Natural killer cell treated with Interleukin-12 subunit alpha and Interleukin-12 subunit beta and Interleukin-15 and Interleukin-18, amount 100 ng/mL, for 72 hours (primary cell): ENCODE data around the gene SLPI. TPM values are rescaled to one million over a fixed set of nuclear protein-coding genes. Genes with fewer than 3 reads are reported as not detected.

Experiments
- ATAC-seq, 2 donors: fragments of 150-1000 bp; cut with Tn5 transposase in 1 of 2; sonication (Bioruptor Pico), chemical (Tn5 transposase) in 1 of 2; 2 replicates each; pipeline ENCODE4 v1.10.0; 2021
- DNase-seq: peaks from one replicate; pipeline ENCODE4 v3.0.0; 2022; ENCODE audit warnings: low spot score
- H3K27ac Mint-ChIP-seq, 2 donors: 1 replicate in 1 of 2; 2 replicates in 1 of 2; pipeline ENCODE4 v1.8.0; 2022; ENCODE audit warnings: mixed read lengths in 2 of 2, mild to moderate bottlenecking in 1 of 2, moderate library complexity in 1 of 2
- H3K27me3 Mint-ChIP-seq, 2 donors: 1 replicate in 1 of 2; 2 replicates in 1 of 2; pipeline ENCODE4 v1.8.0; 2022; ENCODE audit warnings: mixed read lengths in 2 of 2
- H3K36me3 Mint-ChIP-seq: one replicate; pipeline ENCODE4 v1.8.0; 2022; ENCODE audit warnings: mixed read lengths
- H3K4me1 Mint-ChIP-seq, 2 donors: 1 replicate in 1 of 2; 2 replicates in 1 of 2; pipeline ENCODE4 v1.8.0; 2022; ENCODE audit warnings: low read depth in 2 of 2, mixed read lengths in 2 of 2, mild to moderate bottlenecking in 1 of 2
- H3K4me3 Mint-ChIP-seq: one replicate; pipeline ENCODE4 v1.8.0; 2022; ENCODE audit warnings: mixed read lengths
- H3K9me3 Mint-ChIP-seq: 2 replicates; pipeline ENCODE4 v1.8.0; 2022; ENCODE audit warnings: mixed read lengths
- total RNA-seq, 2 donors: library from RNA; stranded (reverse); gene quantifications; one replicate each; pipeline ENCODE4 v1.2.3, GENCODE V29; 2022

Gene SLPI
- total RNA-seq, 2 donors from 2014 or later, result 7.2 TPM; not detected in 1

GRCh38 chr20:45221076-45221475, 33.3 kb downstream of the SLPI start, which contains the start of gene SEMG2:
TSS of gene SEMG2 (plus strand) at chr20:45221373. CDS start at chr20:45221390, 17 bp downstream.
- no peak within 1 kb of the TSS for H3K4me3 Mint-ChIP-seq
- ATAC-seq, result no peak
- H3K9me3 Mint-ChIP-seq, result no peaks in the 10 kb centered on the region
- DNase-seq, result no peak
- peaks cover 27 to 50% of the 10 kb centered on the region in 2 donors for H3K27me3 Mint-ChIP-seq
- no peaks in the 10 kb centered on the region for H3K4me1 Mint-ChIP-seq
- H3K36me3 Mint-ChIP-seq, result no peaks in the 10 kb centered on the region
- no peak within 1 kb of the TSS for H3K27ac Mint-ChIP-seq

GRCh38 chr20:45218636-45219035, 35.7 kb downstream of the SLPI start:
- peaks cover 26 to 51% of the 10 kb centered on the region in 2 donors for H3K27me3 Mint-ChIP-seq
- no peaks in the 10 kb centered on the region for H3K4me1 Mint-ChIP-seq
- no peak overlapping the region for H3K4me3 Mint-ChIP-seq
- H3K36me3 Mint-ChIP-seq, result no peaks in the 10 kb centered on the region
- ATAC-seq (peak in 1 of 2 donors; percentile 24), DNase-seq (no peak)
- H3K9me3 Mint-ChIP-seq, result no peaks in the 10 kb centered on the region
- no peak overlapping the region for H3K27ac Mint-ChIP-seq

- Mint-ChIP-seq H3K27ac (no peak overlapping the region), H3K27me3 (peaks cover 25 to 55% of the 10 kb centered on the region in 2 donors), H3K36me3 (no peaks in the 10 kb centered on the region), H3K9me3 (no peaks in the 10 kb centered on the region), H3K4me1 (no peaks in the 10 kb centered on the region), H3K4me3 (no peak overlapping the region)
- ATAC-seq, result no peak
- no peak for DNase-seq
These were observed 36.2 kb downstream of the SLPI start for GRCh38 chr20:45218124-45218523.

- H3K4me3 Mint-ChIP-seq, result no peak overlapping the region
- H3K27ac Mint-ChIP-seq, result no peak overlapping the region
- no peaks in the 10 kb centered on the region for H3K36me3 Mint-ChIP-seq
- no peaks in the 10 kb centered on the region for H3K9me3 Mint-ChIP-seq
- no peaks in the 10 kb centered on the region for H3K4me1 Mint-ChIP-seq
- no peak for DNase-seq
- H3K27me3 Mint-ChIP-seq, result peaks cover 22 to 50% of the 10 kb centered on the region in 2 donors
- ATAC-seq, result no peak
These were observed 41.5 kb downstream of the SLPI start for GRCh38 chr20:45212836-45213235.

- Mint-ChIP-seq H3K4me3 (no peak overlapping the region), H3K27me3 (peaks cover 28 to 50% of the 10 kb centered on the region in 2 donors), H3K4me1 (no peaks in the 10 kb centered on the region), H3K9me3 (no peaks in the 10 kb centered on the region), H3K27ac (no peak overlapping the region), H3K36me3 (no peaks in the 10 kb centered on the region)
- no peak for ATAC-seq
- no peak for DNase-seq
These were observed 42.5 kb downstream of the SLPI start for GRCh38 chr20:45211569-45212474.

- H3K4me1 Mint-ChIP-seq, result no peaks in the 10 kb centered on the region
- H3K27me3 Mint-ChIP-seq, result peaks cover 38 to 64% of the 10 kb centered on the region in 2 donors
- H3K4me3 Mint-ChIP-seq, result no peak overlapping the region
- ATAC-seq (no peak), DNase-seq (no peak)
- no peaks in the 10 kb centered on the region for H3K9me3 Mint-ChIP-seq
- no peaks in the 10 kb centered on the region for H3K36me3 Mint-ChIP-seq
- H3K27ac Mint-ChIP-seq, result no peak overlapping the region
These were observed 44.4 kb downstream of the SLPI start for GRCh38 chr20:45209924-45210323.

- no peak within 1 kb of the TSS for H3K4me3 Mint-ChIP-seq
- H3K9me3 Mint-ChIP-seq, result peaks cover 3% of the 10 kb centered on the region
- ATAC-seq (no peak), DNase-seq (no peak)
- H3K27me3 Mint-ChIP-seq, result peaks cover 40 to 71% of the 10 kb centered on the region in 2 donors
- no peak within 1 kb of the TSS for H3K27ac Mint-ChIP-seq
- H3K4me1 Mint-ChIP-seq, result no peaks in the 10 kb centered on the region
- H3K36me3 Mint-ChIP-seq, result peaks cover 5% of the 10 kb centered on the region
These were observed 47.6 kb downstream of the SLPI start, which contains the start of gene SEMG1 for GRCh38 chr20:45206725-45207124. TSS of gene SEMG1 (plus strand) at chr20:45207033. CDS start at chr20:45207054, 21 bp downstream.

Other genes starting within 250 kb of the SLPI start
- gene KCNS1, start 153.4 kb downstream of the SLPI start, total RNA-seq, result under 1 TPM; 0.24 to 0.33 TPM
- gene WFDC5, start 139.4 kb downstream of the SLPI start, total RNA-seq, result not detected
- gene WFDC12, start 130.1 kb downstream of the SLPI start, total RNA-seq, result not detected
- gene PI3, start 79.7 kb downstream of the SLPI start, total RNA-seq, result not detected
- gene SEMG1, start 47.5 kb downstream of the SLPI start, total RNA-seq, result not detected
- not detected for gene SEMG2, start 33.2 kb downstream of the SLPI start, total RNA-seq
- not detected for gene RBPJL, start 52.3 kb upstream of the SLPI start, total RNA-seq
- 1 to 10 TPM in 1 of 2 donors, under 1 TPM in 1; 0.31 to 1.4 TPM for gene MATN4, start 53.7 kb upstream of the SLPI start, total RNA-seq
- 10 to 100 TPM; 23.3 to 43.5 TPM for gene SDC4, start 93.9 kb upstream of the SLPI start, total RNA-seq
- 10 to 100 TPM; 23.3 to 31.4 TPM for gene SYS1, start 108.6 kb upstream of the SLPI start, total RNA-seq
- gene TP53TG5, start 123.8 kb upstream of the SLPI start, total RNA-seq, result not detected
- 1 to 10 TPM; 6.1 to 6.4 TPM for gene DBNDD2, start 153.7 kb upstream of the SLPI start, total RNA-seq
- gene PIGT, start 161.6 kb upstream of the SLPI start, total RNA-seq, result 10 to 100 TPM; 73.0 to 86.6 TPM
- not detected for gene WFDC2, start 215.2 kb upstream of the SLPI start, total RNA-seq